HEK293 (cell line): ENCODE data around the gene DGCR6L.
A peak's percentile ranks its signal among the peaks of the same experiment; 100 is the strongest.

Experiments
- CTCF ChIA-PET: fragments of 350-600 bp; formaldehyde crosslinking; extraction: SDS; loops from one replicate; lab custom pipeline; 2021; ENCODE audit warnings: antibody characterized with exemption; lab: Yijun Ruan, JAX
- POLR2A ChIA-PET: fragments of 300-600 bp; formaldehyde crosslinking; extraction: SDS; loops from one replicate; lab custom pipeline; 2020; ENCODE audit warnings: antibody characterized with exemption, inconsistent platforms; lab: Yijun Ruan, JAX
- H3K27ac ChIP-seq: fragments of 200-500 bp; sonication (Bioruptor generic); 2 replicates; pipeline ENCODE4 v1.5.1; 2014; ENCODE audit warnings: low read depth, low read length, control low read depth, inconsistent platforms; ENCODE audit errors: extremely low read depth
- H3K36me3 ChIP-seq, 2 experiments: fragments of 200-500 bp in 1 of 2; sonication (Bioruptor generic) in 1 of 2; 1 replicate in 1 of 2; 2 replicates in 1 of 2; pipeline ENCODE4 v1.5.1; 2014 to 2017; ENCODE audit warnings: inconsistent platforms in 2 of 2, low read length in 2 of 2; ENCODE audit not compliant: control insufficient read depth in 2 of 2, insufficient read depth in 1 of 2
- H3K4me1 ChIP-seq: fragments of 200-500 bp; sonication (Bioruptor generic); 2 replicates; pipeline ENCODE4 v1.5.1; 2014; ENCODE audit warnings: mild to moderate bottlenecking, low read length, inconsistent platforms; ENCODE audit not compliant: control insufficient read depth, insufficient read depth
- H3K4me3 ChIP-seq: 2 replicates; pipeline ENCODE4 v1.5.1; 2011; ENCODE audit warnings: low read depth, mild to moderate bottlenecking, control low read depth, low read length, moderate library complexity
- H3K9me3 ChIP-seq: fragments of 200-500 bp; sonication (Bioruptor generic); 2 replicates; pipeline ENCODE4 v1.5.1; 2014; ENCODE audit warnings: low read depth, low read length, inconsistent platforms; ENCODE audit not compliant: control insufficient read depth, insufficient read depth
- EGR2 ChIP-seq: fragments of 450-650 bp; formaldehyde crosslinking; IDR thresholded peaks from 2 replicates; pipeline ENCODE4 v1.5.1; 2016; ENCODE audit warnings: low read depth, missing biosample characterization, missing genetic modification characterization
- FEZF1 ChIP-seq: fragments of 450-650 bp; formaldehyde crosslinking; IDR thresholded peaks from 2 replicates; pipeline ENCODE4 v1.5.1; 2016; ENCODE audit warnings: missing biosample characterization, missing genetic modification characterization
- HOXC10 ChIP-seq: sonication (generic); formaldehyde crosslinking; IDR thresholded peaks from 2 replicates; pipeline ENCODE4 v1.8.1; 2023; ENCODE audit warnings: mild to moderate bottlenecking, missing genetic modification reagents
- IKZF3 ChIP-seq: fragments of 450-650 bp; IDR thresholded peaks from 2 replicates; pipeline ENCODE4 v1.5.0; 2018; ENCODE audit warnings: missing biosample characterization, mild to moderate bottlenecking, missing genetic modification characterization, moderate library complexity
- KLF1 ChIP-seq: fragments of 450-650 bp; formaldehyde crosslinking; IDR thresholded peaks from 2 replicates; pipeline ENCODE4 v1.5.1; 2016; ENCODE audit warnings: missing biosample characterization, missing genetic modification characterization
- KLF10 ChIP-seq: fragments of 450-650 bp; IDR thresholded peaks from 2 replicates; pipeline ENCODE4 v1.5.1; 2018; ENCODE audit warnings: missing biosample characterization, mild to moderate bottlenecking, missing genetic modification characterization
- MZF1 ChIP-seq: fragments of 450-650 bp; formaldehyde crosslinking; IDR thresholded peaks from 2 replicates; pipeline ENCODE4 v1.5.1; 2017; ENCODE audit warnings: missing biosample characterization, missing genetic modification characterization, borderline replicate concordance
- PBX3 ChIP-seq: sonication (generic); formaldehyde crosslinking; IDR thresholded peaks from 2 replicates; pipeline ENCODE4 v1.8.1; 2022; ENCODE audit warnings: mild to moderate bottlenecking, moderate library complexity, missing genetic modification reagents
- REST ChIP-seq: fragments of 450-650 bp; formaldehyde crosslinking; IDR thresholded peaks from 2 replicates; pipeline ENCODE4 v1.5.1; 2016; ENCODE audit warnings: missing biosample characterization, missing genetic modification characterization
- SP2 ChIP-seq: fragments of 450-650 bp; formaldehyde crosslinking; IDR thresholded peaks from 2 replicates; pipeline ENCODE4 v1.5.1; 2016; ENCODE audit warnings: missing biosample characterization, missing genetic modification characterization
- YY1 ChIP-seq: fragments of 450-650 bp; formaldehyde crosslinking; IDR thresholded peaks from 2 replicates; pipeline ENCODE4 v1.5.1; 2018; ENCODE audit warnings: missing biosample characterization, missing genetic modification characterization
- ZBTB26 ChIP-seq: fragments of 450-650 bp; formaldehyde crosslinking; optimal IDR thresholded peaks from 2 replicates; pipeline ENCODE3; 2016; ENCODE audit warnings: missing biosample characterization, mild to moderate bottlenecking, missing genetic modification characterization
- ZFHX2 ChIP-seq: fragments of 450-650 bp; formaldehyde crosslinking; conservative IDR thresholded peaks from 2 replicates; pipeline ENCODE4 v1.5.1; 2016; ENCODE audit warnings: missing biosample characterization, missing genetic modification characterization
- ZNF513 ChIP-seq: fragments of 450-650 bp; IDR thresholded peaks from 2 replicates; pipeline ENCODE4 v1.5.1; 2018; ENCODE audit warnings: missing biosample characterization, missing genetic modification characterization
- ZNF514 ChIP-seq: fragments of 450-650 bp; formaldehyde crosslinking; IDR thresholded peaks from 2 replicates; pipeline ENCODE4 v1.5.1; 2016; ENCODE audit warnings: missing biosample characterization, missing genetic modification characterization
- ZNF555 ChIP-seq: fragments of 450-650 bp; formaldehyde crosslinking; conservative IDR thresholded peaks from 2 replicates; pipeline ENCODE4 v1.5.1; 2017; ENCODE audit warnings: missing biosample characterization, mild to moderate bottlenecking, missing genetic modification characterization, inconsistent platforms
- ZNF561 ChIP-seq: fragments of 450-650 bp; IDR thresholded peaks from 2 replicates; pipeline ENCODE4 v1.5.1; 2018; ENCODE audit warnings: missing biosample characterization, missing genetic modification characterization, borderline replicate concordance
- ZNF596 ChIP-seq: fragments of 450-650 bp; IDR thresholded peaks from 2 replicates; pipeline ENCODE4 v1.5.0; 2018; ENCODE audit warnings: missing biosample characterization, mild to moderate bottlenecking, missing genetic modification characterization, moderate library complexity
- ZNF610 ChIP-seq: fragments of 450-650 bp; formaldehyde crosslinking; IDR thresholded peaks from 2 replicates; pipeline ENCODE4 v1.5.1; 2016; ENCODE audit warnings: missing biosample characterization, missing genetic modification characterization, borderline replicate concordance
- ZNF677 ChIP-seq: fragments of 450-650 bp; IDR thresholded peaks from 2 replicates; pipeline ENCODE4 v1.5.0; 2018; ENCODE audit warnings: missing biosample characterization, mild to moderate bottlenecking, missing genetic modification characterization, moderate library complexity
- ZSCAN30 ChIP-seq: fragments of 450-650 bp; IDR thresholded peaks from 2 replicates; pipeline ENCODE4 v1.5.1; 2018; ENCODE audit warnings: missing biosample characterization, mild to moderate bottlenecking, missing genetic modification characterization, moderate library complexity

Gene DGCR6L

GRCh38 chr22:20302438-20303228 is 17.2 kb downstream of the DGCR6L start:
- CTCF ChIA-PET: no interaction called here
- POLR2A ChIA-PET: interaction anchor here (1.1 kb wide), 1 partner anchor 78 kb away, joined by 3 read pairs; no protein-coding TSS in a partner anchor
- no peak for TF ChIP-seq ZNF514 (tag by site-specific recombination)
- TF ChIP-seq FEZF1 (tag by site-specific recombination): no peak
- TF ChIP-seq HOXC10 (CRISPR knock-in tag): no peak
- TF ChIP-seq ZSCAN30 (tag by site-specific recombination): no peak
- TF ChIP-seq REST (tag by site-specific recombination): no peak
- no peak for TF ChIP-seq ZNF555
- no peak for TF ChIP-seq ZNF513 (tag by site-specific recombination)
- TF ChIP-seq MZF1 (tag by site-specific recombination): no peak
- TF ChIP-seq KLF1: no peak; the same call in 1 of the 2 replicates
- TF ChIP-seq ZNF610 (tag by site-specific recombination): no peak
- TF ChIP-seq EGR2 (tag by site-specific recombination): no peak

GRCh38 chr22:20299746-20300136 is 20.1 kb downstream of the DGCR6L start:
- Histone ChIP-seq H3K27ac (no peak overlapping the region), H3K9me3 (no peaks in the 10 kb centered on the region), H3K4me3 (peak overlapping the region; percentile 41), H3K36me3 (no peaks in the 10 kb centered on the region), H3K4me1 (no peaks in the 10 kb centered on the region)
- ChIA-PET POLR2A (interaction anchor here (1.5 kb wide), 1 partner anchor 20 kb away, joined by 8 read pairs; the partner anchor contains the start of gene DGCR6L), CTCF (interaction anchor here (1.5 kb wide), 1 partner anchor 61 kb away, joined by 4 read pairs; no protein-coding TSS in a partner anchor)
- TF ChIP-seq ZBTB26 (tag by site-specific recombination): peak; percentile 48
- TF ChIP-seq EGR2 (tag by site-specific recombination): no peak
- peak; percentile 70; the same call in 1 of the 2 replicates for TF ChIP-seq PBX3 (CRISPR knock-in tag)
- TF ChIP-seq YY1 (tag by site-specific recombination): no peak; the same call in 1 of the 2 replicates
- peak; percentile 28; the same call in 1 of the 2 replicates for TF ChIP-seq ZNF677
- peak; percentile 27; the same call in 1 of the 2 replicates for TF ChIP-seq KLF10 (tag by site-specific recombination)
- no peak for TF ChIP-seq SP2 (tag by site-specific recombination)
- peak; percentile 33; the same call in 1 of the 2 replicates for TF ChIP-seq ZNF596
- peak; percentile 5; the same call in 1 of the 2 replicates for TF ChIP-seq ZFHX2 (tag by site-specific recombination)
- 0 out of 2 replicates have a peak, but pooled peaks have one; percentile 50 for TF ChIP-seq ZNF561 (tag by site-specific recombination)
- TF ChIP-seq IKZF3 (tag by site-specific recombination): 0 out of 2 replicates have a peak, but pooled peaks have one; percentile 10

More at GRCh38 chr22:20302438-20303228, 17.2 kb downstream of the DGCR6L start:
- H3K9me3 ChIP-seq: no peaks in the 10 kb centered on the region
- no peaks in the 10 kb centered on the region for H3K4me1 ChIP-seq
- H3K4me3 ChIP-seq: no peak overlapping the region
- H3K27ac ChIP-seq: no peak overlapping the region
- H3K36me3 ChIP-seq: no peaks in the 10 kb centered on the region
